Measurements from ENCODE around the gene SNX30.
"Not testable (repeated sequence)": the region's sequence is repeated elsewhere in the genome, so short reads cannot be mapped to it uniquely, and the experiment has no call there.

The SNX30 gene

GRCh38 chr9:112750016-112750763, at the start of gene SNX30:
Gene SNX30, plus strand, starts transcription at chr9:112750760. Its CDS starts 242 bp downstream, at chr9:112751002.
- peak; percentile 32 for DNase-seq

GRCh38 chr9:112703304-112703703, 47.3 kb upstream of the SNX30 start:
- DNase-seq, result no peak

DNA sequence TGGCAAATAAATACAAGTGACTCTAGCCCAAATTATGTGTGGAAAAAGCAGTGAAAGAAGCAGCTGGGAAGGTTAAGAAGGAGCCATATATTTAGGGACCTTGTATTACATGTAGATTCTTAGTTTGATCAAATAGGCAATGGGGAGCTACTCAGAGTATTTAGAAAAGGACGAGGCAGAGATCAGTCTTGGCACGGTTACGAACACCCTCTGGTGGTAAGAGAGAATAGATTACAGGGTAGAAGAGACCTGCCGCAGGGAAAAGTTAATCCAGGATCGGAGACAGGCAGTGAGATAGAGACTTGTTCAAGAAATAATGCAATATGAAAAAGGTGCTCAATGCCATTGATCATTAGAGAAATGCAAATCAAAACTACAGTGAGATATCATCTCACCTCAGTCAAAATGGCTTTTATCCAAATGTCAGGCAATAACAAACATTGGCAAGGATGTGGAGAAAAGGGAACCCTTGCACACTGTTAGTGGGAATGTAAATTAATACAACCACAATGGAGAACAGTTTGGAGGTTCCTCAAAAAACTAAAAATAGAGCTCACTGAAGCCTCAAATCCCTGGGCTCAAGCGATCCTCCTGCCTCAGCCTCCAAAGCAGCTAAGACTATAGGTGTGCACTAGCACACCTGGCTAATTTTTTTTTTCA, 44.7 kb upstream of the SNX30 start:
- no peak for DNase-seq

DNA sequence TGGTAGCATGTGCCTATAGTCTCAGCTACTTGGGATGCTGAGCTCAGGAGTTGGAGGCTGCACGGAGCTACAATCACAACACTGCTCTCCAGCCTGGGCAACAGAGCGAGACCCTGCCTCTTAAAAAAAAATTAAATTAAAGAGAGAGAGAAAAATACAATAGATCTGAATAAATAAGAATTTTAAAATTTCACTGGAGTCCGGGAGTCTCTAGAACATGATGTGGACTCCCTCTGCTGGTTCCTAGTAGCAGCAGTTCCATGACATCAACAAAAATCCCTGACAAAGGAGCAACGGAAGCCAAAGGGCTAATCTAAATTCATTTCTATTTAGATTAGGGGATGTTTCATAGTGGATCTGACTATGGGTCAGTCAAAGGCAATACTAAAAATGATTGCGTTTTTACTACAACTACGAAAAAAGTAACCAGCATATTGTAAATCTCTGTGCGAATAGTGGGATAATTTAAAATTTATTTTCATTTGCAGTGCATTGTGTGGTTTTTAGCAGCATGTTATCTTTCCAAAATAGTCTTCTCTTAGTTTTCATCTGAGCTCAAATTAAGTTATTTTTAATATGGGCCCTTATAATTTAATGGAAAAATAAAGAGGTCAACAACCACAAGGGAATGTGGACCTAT, 39.4 kb upstream of the SNX30 start:
- DNase-seq, result no peak

DNA sequence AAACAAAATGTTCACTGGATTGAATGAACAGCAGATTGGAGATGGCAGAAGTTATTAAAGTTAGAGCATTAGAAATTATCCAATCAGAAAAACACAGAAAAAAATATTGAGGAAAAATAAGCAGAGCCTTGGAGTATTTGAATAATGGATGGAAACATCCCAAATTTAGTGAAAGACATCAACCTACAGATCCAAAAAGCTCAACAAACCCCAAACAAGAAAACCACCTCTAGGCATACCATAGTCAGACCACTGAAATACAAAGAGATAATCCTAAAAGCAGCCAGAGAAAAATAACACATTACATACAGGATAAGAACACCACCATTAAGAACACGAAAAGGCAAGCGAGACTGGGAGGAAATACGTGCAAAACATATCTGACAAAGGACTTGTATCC, 37.9 kb upstream of the SNX30 start:
- DNase-seq, result no peak

DNA sequence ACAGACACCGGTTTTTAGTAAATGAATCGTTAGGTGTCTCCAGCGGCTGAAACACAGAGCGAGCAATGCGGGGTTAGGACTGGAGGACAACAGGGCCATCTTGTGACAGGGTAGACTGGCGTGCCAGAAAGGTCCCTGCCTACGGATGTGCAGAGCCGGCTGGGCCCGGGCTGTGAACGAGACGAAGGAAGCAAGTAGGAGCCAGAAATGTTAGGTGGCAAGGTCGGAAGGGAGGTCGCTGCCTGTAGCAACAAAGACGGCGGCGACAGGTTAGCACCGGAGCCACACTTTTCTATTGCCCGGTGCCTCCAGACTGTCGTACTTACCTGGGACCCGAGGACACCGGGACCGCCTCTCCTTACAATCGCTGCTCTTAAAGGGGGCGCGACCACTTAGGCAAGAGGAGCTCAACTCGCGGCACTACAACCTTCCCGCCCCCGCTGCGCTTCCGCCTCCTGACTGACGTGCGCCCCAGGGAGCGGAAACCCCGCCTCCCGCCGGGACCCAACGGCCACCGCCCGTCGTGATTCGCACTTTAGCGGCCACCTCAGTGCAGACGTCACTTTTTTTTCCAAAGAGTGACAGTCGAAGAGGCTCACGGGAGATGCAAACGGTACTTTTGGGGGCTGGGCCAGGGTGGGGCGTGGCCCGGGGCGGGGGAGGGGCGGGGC, 32.8 kb upstream of the SNX30 start, which contains the start of gene INIP:
Gene INIP, minus strand, starts transcription at position 457 of the 671 bp plus-strand sequence. CDS start 1,632 bp downstream, outside the sequence.
- peak; percentile 90 for DNase-seq

GRCh38 chr9:112719241-112719691, 31.3 kb upstream of the SNX30 start:
- no peak for DNase-seq

- no peak for DNase-seq
Measured at GRCh38 chr9:112719696-112720095, 30.9 kb upstream of the SNX30 start.

- DNase-seq, result no peak
Measured at GRCh38 chr9:112720113-112720780, 30.3 kb upstream of the SNX30 start.

DNA sequence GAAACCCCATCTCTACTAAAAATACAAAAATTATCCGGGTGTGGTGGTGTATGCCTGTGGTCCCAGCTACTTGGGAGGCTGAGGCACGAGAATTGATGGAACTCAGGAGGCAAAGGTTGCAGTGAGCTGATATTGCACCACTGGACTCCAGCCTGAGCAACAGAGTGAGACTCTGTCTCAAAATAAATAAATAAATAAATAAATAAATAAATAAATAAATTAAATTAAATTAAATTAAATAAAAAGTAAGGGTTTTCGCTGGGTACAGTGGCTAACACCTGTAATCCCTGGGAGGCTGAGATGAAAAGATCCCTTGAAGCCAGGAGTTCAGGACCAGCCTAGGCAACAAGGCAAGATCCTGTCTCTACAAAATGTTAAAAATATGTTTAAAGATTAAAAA, 27.8 kb upstream of the SNX30 start:
- not testable (repeated sequence) for DNase-seq

DNA sequence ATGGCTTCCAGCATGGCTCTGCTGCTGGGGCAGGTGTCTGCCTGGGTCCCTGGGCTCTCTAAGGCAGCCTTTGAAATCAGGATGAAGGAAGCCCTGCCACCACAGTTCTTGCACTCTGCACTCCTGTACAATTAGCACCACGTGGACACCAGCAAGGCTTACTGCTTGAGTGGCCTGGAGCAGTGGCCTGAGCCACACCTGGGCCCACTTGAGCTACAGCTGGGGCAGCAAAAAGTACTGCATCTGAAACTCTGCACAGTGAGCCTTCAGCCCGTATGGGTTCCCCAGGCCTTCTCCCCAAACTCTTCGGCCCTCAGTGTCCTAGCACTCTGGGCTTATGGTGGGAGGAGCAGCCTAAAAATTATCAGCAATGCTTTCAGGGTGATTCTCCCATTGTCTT, 24.6 kb upstream of the SNX30 start:
- no peak for DNase-seq

DNA sequence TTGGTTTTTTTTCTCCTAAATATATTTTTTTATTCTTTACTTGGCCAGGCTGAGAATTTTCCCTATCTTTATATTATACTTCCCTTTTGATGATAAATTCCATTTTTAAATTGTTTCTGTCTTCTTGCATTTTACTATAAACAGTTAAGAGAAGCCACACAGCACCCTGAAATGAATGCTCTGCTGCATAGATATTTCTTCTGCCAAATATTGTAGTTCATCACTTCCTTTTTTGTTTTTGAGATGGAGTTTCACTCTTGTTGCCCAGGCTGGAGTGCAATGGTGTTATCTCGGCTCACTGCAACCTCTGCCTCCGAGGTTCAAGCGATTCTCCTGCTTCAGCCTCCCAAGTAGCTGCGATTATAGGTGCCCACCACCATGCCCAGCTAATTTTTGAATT, 24.1 kb upstream of the SNX30 start:
- DNase-seq, result no peak

GRCh38 chr9:112728401-112728800, 22.2 kb upstream of the SNX30 start:
- no peak for DNase-seq

GRCh38 chr9:112731971-112732370, 18.6 kb upstream of the SNX30 start:
- no peak for DNase-seq

GRCh38 chr9:112734892-112735291, 15.7 kb upstream of the SNX30 start:
- no peak for DNase-seq

DNA sequence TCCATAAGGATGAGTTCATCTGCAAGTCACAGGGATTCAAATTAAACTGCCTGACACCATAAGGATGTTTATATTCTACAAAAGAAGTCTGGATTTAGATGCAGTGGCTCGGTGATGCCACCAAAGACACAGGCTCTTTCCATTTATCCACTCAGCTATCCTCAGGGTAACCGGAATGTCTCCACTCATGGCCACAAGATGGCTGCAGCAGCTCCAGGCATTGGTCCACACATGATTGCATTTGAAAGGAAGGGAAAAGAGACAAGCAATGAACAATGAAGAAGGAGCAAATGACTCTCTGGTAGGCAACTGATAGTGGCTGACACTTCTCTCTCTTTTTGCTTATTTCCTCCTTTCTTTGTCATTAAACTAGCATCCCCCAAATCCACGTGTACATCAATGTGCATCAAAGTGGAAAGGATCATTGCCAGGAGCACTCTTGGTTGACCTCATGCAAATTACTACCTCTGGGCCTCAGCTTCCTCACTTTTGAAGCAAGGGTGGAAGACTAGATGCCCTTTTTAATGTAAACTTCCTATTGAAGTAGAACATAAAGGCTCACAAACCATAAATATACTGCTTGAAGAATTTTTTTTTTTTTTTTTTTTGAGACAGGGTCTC, 7.2 kb upstream of the SNX30 start:
- no peak for DNase-seq

DNA sequence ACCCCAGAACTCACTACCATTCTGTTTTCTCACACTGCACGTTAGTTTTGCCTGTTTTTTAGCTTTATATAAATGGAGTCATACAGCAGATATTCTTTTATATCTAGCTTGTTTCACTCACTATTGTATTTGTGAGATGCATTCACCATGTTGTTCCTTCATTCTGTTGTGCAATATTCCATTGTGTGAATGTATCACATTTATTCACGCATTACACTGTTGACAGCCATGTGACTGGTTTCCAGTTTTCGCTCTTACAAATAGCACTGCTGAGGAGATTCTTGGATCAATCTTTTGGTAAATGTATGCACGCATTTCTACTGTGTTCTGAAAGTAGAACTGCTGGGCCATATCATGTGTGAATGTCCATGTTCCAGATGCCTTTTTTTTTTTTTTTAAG, 6.4 kb upstream of the SNX30 start:
- no peak for DNase-seq

DNA sequence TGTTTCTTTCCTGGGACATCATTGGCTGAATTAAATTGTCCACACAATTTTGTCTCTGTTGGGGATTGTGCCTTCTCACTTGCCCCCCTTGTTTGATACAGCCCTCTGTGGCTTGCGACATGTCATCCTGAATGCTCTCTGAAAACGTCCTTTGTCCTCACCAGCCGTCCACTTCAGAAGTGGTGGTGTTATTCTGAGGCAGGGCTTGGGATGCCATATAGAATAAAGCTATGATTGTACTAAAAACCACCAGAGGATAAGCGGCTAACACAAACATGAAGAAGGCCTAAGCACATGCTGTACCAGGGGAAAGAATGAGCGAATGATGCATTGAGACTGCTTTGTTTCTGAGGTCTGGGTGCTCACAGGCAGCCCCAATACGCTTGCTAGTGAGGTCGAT, 3.5 kb upstream of the SNX30 start:
- no peak for DNase-seq

- DNase-seq, result no peak
Measured at GRCh38 chr9:112750764-112751055, 150 bp downstream of the SNX30 start.

- peak; percentile 37 for DNase-seq
Measured at GRCh38 chr9:112751056-112751795, 666 bp downstream of the SNX30 start.

GRCh38 chr9:112752334-112753125, 2.0 kb downstream of the SNX30 start:
- no peak for DNase-seq

All from NCI-H1694 (cell line).